Naive B cell (primary cell): ENCODE results near the gene TSPAN19. TPM values are rescaled to one million over a fixed set of nuclear protein-coding genes. Genes with fewer than 3 reads are reported as not detected.

Source experiments
- ATAC-seq, 2 donors: fragments of 150-1000 bp; cut with Tn5 transposase; 2 replicates each; pipeline ENCODE4 v1.10.0; 2021; ENCODE audit warnings: low read depth in 2 of 2, mild to moderate bottlenecking in 2 of 2, moderate library complexity in 2 of 2
- DNase-seq: peaks from one replicate; pipeline ENCODE4 v3.0.0; 2022
- H3K27ac Mint-ChIP-seq, 6 donors: one replicate each; pipeline ENCODE4 v1.8.0; 2020 to 2022; ENCODE audit warnings: mild to moderate bottlenecking in 6 of 6, mixed read lengths in 6 of 6, moderate library complexity in 5 of 6, inconsistent platforms in 2 of 6
- H3K27me3 Mint-ChIP-seq, 3 donors: one replicate each; pipeline ENCODE4 v1.8.0; 2021 to 2022; ENCODE audit warnings: mixed read lengths in 3 of 3, mild to moderate bottlenecking in 1 of 3
- H3K36me3 Mint-ChIP-seq, 2 donors: one replicate each; pipeline ENCODE4 v1.8.0; 2020 to 2022; ENCODE audit warnings: mixed read lengths in 2 of 2, inconsistent platforms in 1 of 2, mild to moderate bottlenecking in 1 of 2
- H3K4me1 Mint-ChIP-seq, 3 donors: one replicate each; pipeline ENCODE4 v1.8.0; 2020 to 2022; ENCODE audit warnings: mixed read lengths in 3 of 3, inconsistent platforms in 1 of 3, mild to moderate bottlenecking in 1 of 3, moderate library complexity in 1 of 3
- H3K4me3 Mint-ChIP-seq, 8 donors: one replicate each; pipeline ENCODE4 v1.8.0; 2020 to 2022; ENCODE audit warnings: mild to moderate bottlenecking in 8 of 8, mixed read lengths in 8 of 8, moderate library complexity in 8 of 8, inconsistent platforms in 2 of 8
- H3K9me3 Mint-ChIP-seq, 7 donors: one replicate each; pipeline ENCODE4 v1.8.0; 2020 to 2022; ENCODE audit warnings: mixed read lengths in 7 of 7, mild to moderate bottlenecking in 5 of 7, inconsistent platforms in 2 of 7, moderate library complexity in 1 of 7
- polyA plus RNA-seq, 6 donors: library from polyadenylated mRNA; unstranded; fragments of 300-500 nt; fragmentation: Illumina TruSeq; gene quantifications; one replicate each; pipeline ENCODE4 v1.2.3, GENCODE V29; 2021; ENCODE audit warnings: low read depth in 6 of 6

Gene TSPAN19
- polyA plus RNA-seq, 6 donors from 2014 or later = not detected

DNA sequence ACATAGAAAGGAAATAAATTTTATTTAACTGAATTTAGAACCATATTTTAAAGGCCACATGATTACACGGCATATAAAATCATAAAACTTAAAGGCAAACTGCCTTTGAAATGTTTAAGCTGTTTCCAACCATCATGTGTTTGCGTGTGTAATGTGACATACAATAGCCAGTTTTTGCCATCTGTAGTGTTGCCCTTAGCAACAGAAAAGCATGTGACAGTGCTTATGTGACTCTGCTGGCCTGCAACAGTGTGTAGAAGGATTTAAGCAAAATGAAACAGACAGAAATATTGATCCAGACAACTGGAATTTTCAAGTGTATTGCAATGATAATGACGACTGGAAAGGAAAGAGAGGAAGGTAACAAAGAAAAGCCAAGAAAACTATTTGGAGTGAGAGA, 49.5 kb downstream of the TSPAN19 start:
- no peaks in the 10 kb centered on the region for H3K9me3 Mint-ChIP-seq
- ATAC-seq = no peak
- H3K36me3 Mint-ChIP-seq = no peaks in the 10 kb centered on the region
- no peaks in the 10 kb centered on the region for H3K4me1 Mint-ChIP-seq
- no peak overlapping the region for H3K27ac Mint-ChIP-seq
- no peaks in the 10 kb centered on the region for H3K27me3 Mint-ChIP-seq
- no peak overlapping the region for H3K4me3 Mint-ChIP-seq
- DNase-seq = no peak

GRCh38 chr12:84986117-84986516, 50.0 kb downstream of the TSPAN19 start:
- H3K36me3 Mint-ChIP-seq = no peaks in the 10 kb centered on the region
- H3K4me3 Mint-ChIP-seq = no peak overlapping the region
- no peaks in the 10 kb centered on the region for H3K27me3 Mint-ChIP-seq
- ATAC-seq (no peak), DNase-seq (no peak)
- H3K4me1 Mint-ChIP-seq = no peaks in the 10 kb centered on the region
- no peak overlapping the region for H3K27ac Mint-ChIP-seq
- H3K9me3 Mint-ChIP-seq = no peaks in the 10 kb centered on the region

GRCh38 chr12:84983289-84983688, 52.8 kb downstream of the TSPAN19 start:
- DNase-seq (no peak), ATAC-seq (no peak)
- no peak overlapping the region for H3K27ac Mint-ChIP-seq
- H3K9me3 Mint-ChIP-seq = no peaks in the 10 kb centered on the region
- no peaks in the 10 kb centered on the region for H3K36me3 Mint-ChIP-seq
- H3K4me1 Mint-ChIP-seq = no peaks in the 10 kb centered on the region
- H3K4me3 Mint-ChIP-seq = no peak overlapping the region
- no peaks in the 10 kb centered on the region for H3K27me3 Mint-ChIP-seq

- no peak for DNase-seq
- no peak overlapping the region for H3K4me3 Mint-ChIP-seq
- H3K27ac Mint-ChIP-seq = no peak overlapping the region
These were observed 53.2 kb downstream of the TSPAN19 start for GRCh38 chr12:84982888-84983287.

DNA sequence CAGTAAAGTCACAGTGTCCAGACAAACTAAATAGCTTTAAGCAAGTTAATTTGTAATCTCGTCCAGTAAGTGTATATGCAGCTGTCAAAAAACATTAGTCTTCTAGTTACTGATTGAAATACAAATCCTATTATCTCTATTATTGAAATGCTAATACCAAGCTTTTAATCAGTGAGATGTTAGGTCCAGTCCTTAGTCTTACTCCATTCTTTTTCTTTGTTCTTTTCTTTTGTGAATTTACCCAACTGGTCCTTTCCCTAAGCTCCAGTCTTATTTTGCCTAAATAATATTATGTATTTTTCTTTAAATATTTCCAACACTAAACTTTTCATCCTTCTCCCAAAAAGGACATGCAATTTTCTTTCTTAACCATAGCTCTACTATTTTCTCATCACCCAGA, 57.2 kb downstream of the TSPAN19 start:
- Mint-ChIP-seq H3K4me3 (no peak overlapping the region), H3K36me3 (no peaks in the 10 kb centered on the region), H3K27me3 (no peaks in the 10 kb centered on the region), H3K27ac (no peak overlapping the region), H3K9me3 (peaks cover 0 to 6% (median 0%) of the 10 kb centered on the region in 7 donors), H3K4me1 (no peaks in the 10 kb centered on the region)
- no peak for DNase-seq
- ATAC-seq = no peak

More at GRCh38 chr12:84982888-84983287, 53.2 kb downstream of the TSPAN19 start:
- Mint-ChIP-seq H3K9me3 (no peaks in the 10 kb centered on the region), H3K27me3 (no peaks in the 10 kb centered on the region), H3K36me3 (no peaks in the 10 kb centered on the region), H3K4me1 (no peaks in the 10 kb centered on the region)
- ATAC-seq = no peak

DNA sequence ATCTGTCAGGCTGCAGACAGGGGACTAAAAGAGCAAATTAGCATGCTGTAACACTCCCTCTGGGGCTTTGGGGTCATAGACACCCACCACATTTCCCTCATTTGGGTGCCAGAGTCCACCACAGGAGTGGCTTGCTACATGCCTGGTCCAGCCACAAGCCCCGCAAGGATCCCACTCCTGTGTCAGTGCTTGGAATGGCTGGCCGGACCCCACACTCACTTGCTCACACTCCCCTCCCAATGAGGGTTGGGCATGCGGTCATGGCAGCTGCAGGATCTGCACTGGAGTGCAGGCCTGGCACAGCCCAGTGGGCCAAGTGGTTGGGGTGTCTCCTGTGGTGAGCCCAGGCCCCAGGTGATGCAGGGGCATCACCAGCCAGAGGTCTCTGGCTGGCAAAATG, 59.9 kb downstream of the TSPAN19 start:
- Mint-ChIP-seq H3K4me3 (no peak overlapping the region), H3K4me1 (no peaks in the 10 kb centered on the region), H3K9me3 (peaks cover 0 to 6% (median 0%) of the 10 kb centered on the region in 7 donors), H3K27me3 (no peaks in the 10 kb centered on the region), H3K36me3 (no peaks in the 10 kb centered on the region), H3K27ac (no peak overlapping the region)
- ATAC-seq (no peak), DNase-seq (no peak)

DNA sequence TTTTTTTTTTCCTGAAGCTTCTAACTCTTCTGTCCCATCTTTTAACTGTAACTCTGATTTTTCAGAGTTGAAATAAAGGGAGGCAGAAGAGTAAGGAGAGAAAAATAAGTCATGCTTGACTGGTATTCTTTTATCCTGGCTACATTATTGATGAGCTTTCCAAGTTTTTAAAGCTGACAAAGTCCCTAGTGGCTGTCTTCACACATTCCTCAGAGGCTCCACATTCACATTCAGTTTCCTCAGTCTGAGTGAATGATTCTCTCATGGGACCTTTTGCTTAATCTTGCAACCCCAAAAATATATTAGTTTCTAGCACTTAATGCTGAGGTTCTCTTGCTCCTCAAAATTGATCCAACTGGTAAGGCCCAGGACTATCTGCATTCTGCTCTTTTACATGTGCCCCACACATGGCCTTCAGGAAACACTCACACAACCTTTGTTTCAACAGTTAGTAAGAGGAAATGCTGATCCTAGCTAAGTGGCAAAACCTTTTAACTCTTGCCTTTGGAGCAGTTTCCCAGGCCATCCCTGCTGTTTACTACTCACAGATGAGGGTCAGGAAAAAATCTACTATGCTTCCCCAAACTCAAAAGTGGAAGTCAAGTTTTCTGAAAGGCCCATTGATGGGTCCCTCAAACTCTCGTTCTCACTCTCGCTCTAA, 61.8 kb downstream of the TSPAN19 start:
- H3K4me1 Mint-ChIP-seq = no peaks in the 10 kb centered on the region
- DNase-seq (no peak), ATAC-seq (no peak)
- H3K4me3 Mint-ChIP-seq = no peak overlapping the region
- peaks cover 0 to 6% (median 0%) of the 10 kb centered on the region in 7 donors for H3K9me3 Mint-ChIP-seq
- H3K27ac Mint-ChIP-seq = no peak overlapping the region
- H3K27me3 Mint-ChIP-seq = no peaks in the 10 kb centered on the region
- no peaks in the 10 kb centered on the region for H3K36me3 Mint-ChIP-seq

GRCh38 chr12:84973026-84973425, 63.1 kb downstream of the TSPAN19 start:
- no peak for DNase-seq
- Mint-ChIP-seq H3K4me1 (no peaks in the 10 kb centered on the region), H3K4me3 (no peak overlapping the region), H3K36me3 (no peaks in the 10 kb centered on the region), H3K27ac (no peak overlapping the region), H3K9me3 (peaks cover 0 to 6% (median 0%) of the 10 kb centered on the region in 7 donors), H3K27me3 (no peaks in the 10 kb centered on the region)
- ATAC-seq = no peak

GRCh38 chr12:84969226-84969625, 66.9 kb downstream of the TSPAN19 start:
- no peak for ATAC-seq
- Mint-ChIP-seq H3K36me3 (no peaks in the 10 kb centered on the region), H3K4me3 (no peak overlapping the region), H3K27me3 (no peaks in the 10 kb centered on the region), H3K27ac (no peak overlapping the region), H3K9me3 (no peaks in the 10 kb centered on the region), H3K4me1 (no peaks in the 10 kb centered on the region)
- DNase-seq = no peak

Other genes starting within 250 kb of the TSPAN19 start
- not detected for gene SLC6A15, start 123.5 kb downstream of the TSPAN19 start, polyA plus RNA-seq
- gene LRRIQ1, start 74 bp upstream of the TSPAN19 start, polyA plus RNA-seq = not detected
- not detected for gene ALX1, start 243.9 kb upstream of the TSPAN19 start, polyA plus RNA-seq